Measurements from ENCODE around the gene IPO5.

DNA sequence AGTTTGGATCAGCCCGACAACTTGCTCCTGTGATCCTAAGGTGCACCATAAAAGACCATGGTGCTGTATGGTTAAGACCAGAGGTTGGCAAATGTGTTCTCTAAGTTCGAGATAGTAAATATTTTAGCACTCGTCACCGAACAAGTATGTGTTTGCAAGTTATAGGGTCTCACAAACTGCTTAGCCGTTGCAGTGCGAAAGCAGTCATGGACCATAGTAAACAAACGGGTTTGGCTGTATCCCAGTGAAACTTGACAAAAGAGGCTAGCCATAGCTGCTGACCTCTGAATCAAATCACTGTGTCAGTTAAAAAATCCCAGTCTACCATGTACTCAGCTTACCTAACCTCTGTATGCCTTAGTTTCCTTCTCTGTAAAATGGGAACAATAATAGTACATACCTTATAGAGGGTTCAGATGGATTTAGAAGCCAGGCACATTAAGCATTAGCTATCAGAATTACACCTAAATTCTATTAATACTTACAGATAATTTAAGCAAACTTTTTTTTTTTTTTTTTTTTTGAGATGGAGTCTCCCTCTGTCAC is 72.1 kb downstream of the IPO5 start:
- TF ChIP-seq POLR2A (IDR thresholded peaks at IDR 0.05; ENCODE audit: extremely low read depth, insufficient read length), result no peak
- TF ChIP-seq MAX (IDR thresholded peaks at IDR 0.05; ENCODE audit: low read depth, low read length), result no peak

All from NB4 (cell line).